Tibial nerve (tissue), 3 donors: Measurements from ENCODE around the gene NTRK2.

Experiments
- POLR2A ChIP-seq, 2 donors: fragments of 450-650 bp; IDR thresholded peaks; one replicate each; pipeline ENCODE4 v1.6.1; 2017; ENCODE audit warnings: antibody characterized with exemption in 2 of 2, mild to moderate bottlenecking in 2 of 2, moderate library complexity in 2 of 2
- TF ChIP-seq, protein P1 (sequence below), 5 experiments: fragments of 200-600 bp in 3 of 5; fragments of 450-650 bp in 2 of 5; sonication (generic) in 3 of 5; IDR thresholded peaks; one replicate each; pipeline ENCODE4 v1.5.1; 2016 to 2019; ENCODE audit warnings: antibody characterized with exemption in 5 of 5, mild to moderate bottlenecking in 3 of 5, moderate library complexity in 2 of 5

GRCh38 chr9:85067792-85068191 lies 398.3 kb downstream of the NTRK2 start:
- TF ChIP-seq, protein P1, sequence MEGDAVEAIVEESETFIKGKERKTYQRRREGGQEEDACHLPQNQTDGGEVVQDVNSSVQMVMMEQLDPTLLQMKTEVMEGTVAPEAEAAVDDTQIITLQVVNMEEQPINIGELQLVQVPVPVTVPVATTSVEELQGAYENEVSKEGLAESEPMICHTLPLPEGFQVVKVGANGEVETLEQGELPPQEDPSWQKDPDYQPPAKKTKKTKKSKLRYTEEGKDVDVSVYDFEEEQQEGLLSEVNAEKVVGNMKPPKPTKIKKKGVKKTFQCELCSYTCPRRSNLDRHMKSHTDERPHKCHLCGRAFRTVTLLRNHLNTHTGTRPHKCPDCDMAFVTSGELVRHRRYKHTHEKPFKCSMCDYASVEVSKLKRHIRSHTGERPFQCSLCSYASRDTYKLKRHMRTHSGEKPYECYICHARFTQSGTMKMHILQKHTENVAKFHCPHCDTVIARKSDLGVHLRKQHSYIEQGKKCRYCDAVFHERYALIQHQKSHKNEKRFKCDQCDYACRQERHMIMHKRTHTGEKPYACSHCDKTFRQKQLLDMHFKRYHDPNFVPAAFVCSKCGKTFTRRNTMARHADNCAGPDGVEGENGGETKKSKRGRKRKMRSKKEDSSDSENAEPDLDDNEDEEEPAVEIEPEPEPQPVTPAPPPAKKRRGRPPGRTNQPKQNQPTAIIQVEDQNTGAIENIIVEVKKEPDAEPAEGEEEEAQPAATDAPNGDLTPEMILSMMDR (IDR thresholded peaks at IDR 0.05), result no peak
- TF ChIP-seq POLR2A (IDR thresholded peaks at IDR 0.05), result no peak
